Amniotic epithelial cell (primary cell): Measurements from ENCODE around the gene OR10H3.
"Not testable (repeated sequence)": the region's sequence is repeated elsewhere in the genome, so short reads cannot be mapped to it uniquely, and the experiment has no call there.

Experiments used
- DNase-seq: peaks from one replicate; pipeline ENCODE4 v3.0.0-alpha.2; 2010; ENCODE audit warnings: low read depth

OR10H3 gene

GRCh38 chr19:15737722-15738121 lies at the start of gene OR10H3:
Gene OR10H3, plus strand, starts transcription at chr19:15737985. Its CDS starts 3,408 bp downstream, at chr19:15741393.
- DNase-seq, result no peak

GRCh38 chr19:15696654-15697194 lies 41.1 kb upstream of the OR10H3 start:
- no peak for DNase-seq

GRCh38 chr19:15701757-15702533 lies 35.8 kb upstream of the OR10H3 start:
- no peak for DNase-seq

- DNase-seq, result peak; percentile 0
These were observed 35.3 kb upstream of the OR10H3 start for GRCh38 chr19:15702534-15702930.

GRCh38 chr19:15714638-15715037 lies 23.1 kb upstream of the OR10H3 start:
- no peak for DNase-seq

GRCh38 chr19:15715642-15716041 lies 22.1 kb upstream of the OR10H3 start:
- DNase-seq, result no peak

- no peak for DNase-seq
These were observed 20.0 kb upstream of the OR10H3 start for GRCh38 chr19:15717809-15718208.

- no peak for DNase-seq
These were observed 16.5 kb upstream of the OR10H3 start for GRCh38 chr19:15721268-15721667.

- DNase-seq, result no peak
These were observed 14.8 kb upstream of the OR10H3 start for GRCh38 chr19:15722956-15723355.

- DNase-seq, result no peak
These were observed 10.1 kb upstream of the OR10H3 start, which contains the start of gene OR10H2 for GRCh38 chr19:15727724-15728123. Gene OR10H2, plus strand, starts transcription at chr19:15728024. Its CDS starts 20 bp downstream, at chr19:15728044.

- DNase-seq, result no peak
These were observed 7.2 kb upstream of the OR10H3 start for GRCh38 chr19:15730538-15730937.

GRCh38 chr19:15732388-15732787 lies 5.4 kb upstream of the OR10H3 start:
- DNase-seq, result no peak

GRCh38 chr19:15733895-15734294 lies 3.9 kb upstream of the OR10H3 start:
- no peak for DNase-seq

- DNase-seq, result no peak
These were observed 3.0 kb downstream of the OR10H3 start for GRCh38 chr19:15740785-15741184.

- DNase-seq, result no peak
These were observed 10.5 kb downstream of the OR10H3 start for GRCh38 chr19:15748239-15748638.

- DNase-seq, result no peak
These were observed 20.6 kb downstream of the OR10H3 start for GRCh38 chr19:15758379-15758778.

- no peak for DNase-seq
These were observed 22.3 kb downstream of the OR10H3 start for GRCh38 chr19:15759962-15760565.

GRCh38 chr19:15769586-15769985 lies 31.8 kb downstream of the OR10H3 start:
- DNase-seq, result no peak

GRCh38 chr19:15774159-15774558 lies 36.4 kb downstream of the OR10H3 start:
- not testable (repeated sequence) for DNase-seq

GRCh38 chr19:15775249-15775648 lies 37.5 kb downstream of the OR10H3 start:
- DNase-seq, result no peak

- DNase-seq, result no peak
These were observed 38.5 kb downstream of the OR10H3 start for GRCh38 chr19:15776264-15776663.

GRCh38 chr19:15776991-15777970 lies 39.5 kb downstream of the OR10H3 start:
- DNase-seq, result no peak
